SW 1271 (cell line): ENCODE measurements around the gene PHACTR1.

Source experiments
- DNase-seq, 2 experiments: peaks; one replicate each; lab custom pipeline; 2025; lab: John Stamatoyannopoulos, UW

Gene PHACTR1

GRCh38 chr6:13267142-13267651 lies 550.6 kb downstream of the PHACTR1 start:
- DNase-seq, result no peak

- DNase-seq, result peak in 1 of 2 experiments; percentile 10
Measured at GRCh38 chr6:13268913-13269518, 552.4 kb downstream of the PHACTR1 start.

- DNase-seq, result no peak
Measured at GRCh38 chr6:13272131-13273046, 555.8 kb downstream of the PHACTR1 start.

DNA sequence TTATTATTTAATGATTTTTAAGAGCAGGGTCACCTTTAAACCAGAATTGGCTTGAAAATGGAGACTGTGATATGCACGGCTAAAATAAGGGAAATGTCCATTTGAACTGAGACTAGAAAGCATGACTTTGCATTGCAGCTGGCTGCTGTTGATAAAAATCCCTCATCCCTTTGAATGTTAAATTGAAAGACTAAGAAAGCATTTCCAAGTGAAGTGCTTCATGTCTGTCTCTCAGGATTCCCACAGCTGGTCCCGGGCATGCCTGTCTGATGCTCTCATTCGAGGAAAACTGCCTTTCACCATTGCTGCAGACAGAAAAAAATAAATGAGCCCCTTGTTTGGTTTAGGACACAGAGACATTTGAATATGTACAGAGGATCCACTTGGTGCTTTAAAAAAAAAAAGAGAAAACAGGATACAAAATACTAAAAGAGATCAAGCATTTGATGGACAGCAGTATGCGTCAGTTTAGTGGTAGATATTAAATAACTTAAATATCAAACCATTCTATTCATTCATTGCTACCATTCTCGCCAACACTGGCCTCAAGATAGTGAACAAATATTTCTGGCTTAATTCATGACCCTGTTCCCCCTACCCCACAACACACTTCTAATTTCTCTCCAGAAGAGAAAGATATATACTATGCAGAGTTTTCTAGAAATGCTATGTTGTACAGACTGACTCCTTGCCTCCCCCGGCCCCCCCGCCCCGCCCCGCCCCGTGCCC lies 556.8 kb downstream of the PHACTR1 start:
- no peak for DNase-seq

- no peak for DNase-seq
Measured at GRCh38 chr6:13273931-13274706, 557.6 kb downstream of the PHACTR1 start.

- DNase-seq, result no peak
Measured at GRCh38 chr6:13274707-13275434, 558.3 kb downstream of the PHACTR1 start.

DNA sequence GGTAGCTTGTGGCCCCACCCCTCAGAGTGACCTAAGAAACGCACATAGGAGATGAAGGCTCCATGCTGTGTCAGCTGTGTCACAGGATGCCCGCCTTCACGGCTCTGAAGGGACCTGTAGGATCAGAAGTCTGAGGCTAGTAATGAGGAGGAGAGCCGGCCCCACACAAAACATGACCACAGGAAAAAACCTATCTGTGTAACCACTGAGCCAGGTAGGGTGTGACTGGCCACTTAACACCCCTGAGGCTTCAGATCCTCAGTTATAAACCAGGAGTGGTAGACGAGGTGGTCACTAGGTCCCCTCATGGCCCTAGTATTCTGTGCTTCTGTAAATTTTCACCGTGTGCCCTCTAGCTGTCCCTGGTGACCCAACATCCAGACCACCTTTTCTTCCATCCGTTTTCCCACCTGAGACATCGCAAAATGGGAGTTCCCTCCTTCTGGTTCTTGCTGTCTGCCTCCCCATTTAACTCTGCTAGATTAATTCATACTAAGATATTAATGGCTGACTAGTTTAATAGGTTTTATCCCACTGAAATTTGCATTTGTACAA lies 558.9 kb downstream of the PHACTR1 start:
- DNase-seq, result no peak

GRCh38 chr6:13277231-13277630 lies 560.7 kb downstream of the PHACTR1 start:
- DNase-seq, result no peak

- no peak for DNase-seq
Measured at GRCh38 chr6:13278164-13278563, 561.6 kb downstream of the PHACTR1 start.

DNA sequence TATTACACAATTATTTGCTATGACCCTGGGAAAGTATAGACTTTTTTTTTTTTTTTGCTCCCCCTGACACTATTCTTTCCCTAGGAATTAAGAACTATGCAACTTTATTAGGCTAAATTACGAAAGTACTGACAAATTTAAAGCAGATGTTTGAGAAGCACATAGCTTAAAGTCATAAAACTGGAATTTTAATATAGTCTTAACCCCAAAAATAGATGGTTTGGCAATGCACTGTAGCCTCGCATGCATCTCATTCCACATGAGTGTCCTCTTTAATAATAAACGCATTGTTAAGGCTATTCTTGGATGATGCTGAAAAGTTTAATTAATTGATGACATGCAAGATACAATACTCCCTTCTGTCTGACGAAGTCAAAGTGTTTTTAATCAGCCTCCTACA lies 562.4 kb downstream of the PHACTR1 start:
- no peak for DNase-seq

DNA sequence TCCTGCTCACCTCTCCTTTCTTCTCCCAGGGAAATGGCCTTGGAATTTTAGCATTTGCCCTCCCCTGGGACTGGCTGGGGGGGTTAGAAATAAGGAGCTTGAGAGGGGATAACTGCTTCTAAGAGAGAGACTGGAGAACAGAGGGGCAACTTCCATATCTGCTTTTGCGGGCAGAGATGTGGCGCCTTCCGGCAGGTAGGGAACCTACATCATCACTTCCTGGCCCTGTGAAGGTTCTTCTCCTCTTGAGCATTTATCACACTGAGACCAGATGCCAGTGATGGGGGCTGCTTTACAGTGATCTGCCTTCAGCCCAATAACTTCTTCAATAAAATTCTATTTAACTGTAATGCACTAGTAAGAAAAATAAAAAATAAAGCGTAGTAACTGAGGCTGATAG lies 563.7 kb downstream of the PHACTR1 start:
- DNase-seq, result no peak

GRCh38 chr6:13281686-13282085 lies 565.1 kb downstream of the PHACTR1 start:
- no peak for DNase-seq

GRCh38 chr6:13282393-13283069 lies 566.0 kb downstream of the PHACTR1 start:
- DNase-seq, result no peak

DNA sequence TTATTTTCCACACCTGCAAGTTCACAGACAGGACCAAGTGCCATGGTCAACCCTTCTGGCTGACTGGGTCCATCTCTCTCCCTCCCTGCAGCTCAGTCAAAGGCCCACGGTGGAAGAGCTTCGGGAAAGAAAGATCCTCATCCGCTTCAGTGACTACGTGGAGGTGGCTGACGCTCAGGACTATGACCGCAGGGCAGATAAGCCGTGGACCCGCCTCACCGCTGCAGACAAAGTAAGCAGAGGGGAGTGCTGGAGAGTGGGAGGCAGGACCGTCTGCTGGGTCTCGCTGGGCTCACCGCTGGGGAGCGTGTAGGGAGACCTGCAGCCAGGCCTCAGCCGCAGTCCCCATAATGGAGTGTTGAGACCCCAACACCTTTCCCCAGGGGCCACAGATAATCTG lies 566.8 kb downstream of the PHACTR1 start:
- no peak for DNase-seq

- no peak for DNase-seq
Measured at GRCh38 chr6:13284646-13285045, 568.1 kb downstream of the PHACTR1 start.

DNA sequence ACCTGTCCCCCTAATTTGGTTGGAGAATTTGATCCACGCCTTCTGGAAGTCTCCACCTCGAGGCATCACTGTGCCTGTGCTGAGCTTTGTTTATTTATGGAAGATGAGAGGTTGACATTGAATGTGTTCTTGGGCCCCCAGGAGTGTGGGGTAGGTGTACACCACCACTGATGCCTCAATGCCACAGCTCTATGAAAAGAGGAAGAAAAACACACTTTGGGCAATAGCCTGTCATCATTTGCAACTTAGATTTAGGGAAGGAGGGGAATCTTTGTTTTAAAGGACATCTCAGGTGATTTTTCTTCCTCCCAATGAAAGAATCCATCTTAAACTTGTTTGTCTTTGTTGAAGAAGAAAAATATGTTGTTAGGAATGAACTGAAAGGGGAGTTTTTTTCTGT lies 569.1 kb downstream of the PHACTR1 start:
- no peak for DNase-seq

- DNase-seq, result no peak
Measured at GRCh38 chr6:13286181-13286580, 569.6 kb downstream of the PHACTR1 start.

GRCh38 chr6:13287104-13287503 lies 570.5 kb downstream of the PHACTR1 start:
- no peak for DNase-seq

DNA sequence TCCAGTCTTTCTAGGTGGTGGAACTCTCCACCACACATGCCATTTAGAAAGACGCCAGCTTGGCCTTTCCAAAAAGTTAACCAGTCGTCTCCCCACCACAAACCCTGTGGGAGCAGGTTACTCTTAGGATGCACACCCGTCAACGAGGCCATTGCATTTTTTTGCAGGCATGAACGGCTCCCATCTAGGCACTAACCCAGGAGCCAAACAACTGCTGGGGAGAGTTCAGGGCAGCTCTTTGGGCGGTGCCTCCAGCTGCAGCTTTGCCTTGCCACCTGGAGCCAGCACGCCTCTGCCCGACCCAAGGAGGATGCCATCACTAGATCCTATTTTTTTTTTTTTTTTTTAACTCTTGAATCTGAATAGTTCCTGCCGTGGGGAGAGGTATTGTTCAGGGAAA lies 571.9 kb downstream of the PHACTR1 start:
- no peak for DNase-seq

DNA sequence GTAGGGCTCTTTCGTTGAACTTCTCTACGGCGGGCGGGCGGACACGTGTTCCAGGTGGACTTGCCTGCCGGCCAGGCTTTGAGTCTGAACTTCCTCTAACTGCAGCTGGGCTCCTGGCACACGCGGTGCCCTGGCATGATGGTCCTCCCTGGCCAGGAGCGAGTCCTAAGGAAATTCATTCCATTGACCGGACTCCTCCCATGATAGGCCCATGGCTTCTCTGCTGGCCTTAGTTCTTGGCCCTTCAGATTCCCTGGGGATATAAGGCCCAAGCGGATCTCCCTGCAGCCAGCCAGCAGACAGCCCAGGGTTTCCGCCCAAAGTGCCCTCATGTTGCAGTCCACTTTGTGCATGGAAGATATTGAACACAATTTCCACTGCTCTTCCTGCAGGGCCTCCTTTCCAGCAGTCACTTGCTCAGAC lies 572.4 kb downstream of the PHACTR1 start:
- DNase-seq, result no peak
